H9 (cell line): ENCODE results near the gene EIF4E1B. TPM values are rescaled to one million over a fixed set of nuclear protein-coding genes. Genes with fewer than 3 reads are reported as not detected.

Experiments used
- DNase-seq: peaks from one replicate; pipeline ENCODE4 v3.0.0-alpha.2; 2017
- H2AFZ ChIP-seq: one replicate; pipeline ENCODE4 v1.6.1; 2013; ENCODE audit warnings: mild to moderate bottlenecking, low read length, control low read depth, moderate library complexity
- H2AK5ac ChIP-seq: 2 replicates; pipeline ENCODE4 v1.6.1; 2013; ENCODE audit warnings: low read length, control low read depth, mixed read lengths; ENCODE audit not compliant: insufficient read length
- H2BK120ac ChIP-seq: one replicate; pipeline ENCODE4 v1.6.1; 2013; ENCODE audit warnings: low read depth, mild to moderate bottlenecking, low read length, control low read depth, inconsistent platforms; ENCODE audit not compliant: poor library complexity, severe bottlenecking
- H2BK12ac ChIP-seq: 2 replicates; pipeline ENCODE4 v1.6.1; 2013; ENCODE audit warnings: low read length, control low read depth, mixed read lengths, low read depth; ENCODE audit not compliant: insufficient read length
- H2BK15ac ChIP-seq: 2 replicates; pipeline ENCODE4 v1.6.1; 2013; ENCODE audit warnings: low read depth, low read length, control low read depth
- H2BK20ac ChIP-seq: one replicate; pipeline ENCODE4 v1.6.1; 2013; ENCODE audit warnings: low read depth, mild to moderate bottlenecking, low read length, control low read depth, inconsistent platforms; ENCODE audit not compliant: poor library complexity, severe bottlenecking
- H2BK5ac ChIP-seq: 2 replicates; pipeline ENCODE4 v1.6.1; 2013; ENCODE audit warnings: low read length, control low read depth, mixed read lengths; ENCODE audit not compliant: insufficient read length
- H3K14ac ChIP-seq: 2 replicates; pipeline ENCODE4 v1.6.1; 2013; ENCODE audit warnings: low read length, control low read depth; ENCODE audit not compliant: insufficient read depth
- H3K18ac ChIP-seq: 2 replicates; pipeline ENCODE4 v1.6.1; 2013; ENCODE audit warnings: low read depth, mild to moderate bottlenecking, mixed read lengths, low read length, control low read depth; ENCODE audit not compliant: insufficient read length
- H3K23ac ChIP-seq: 2 replicates; pipeline ENCODE4 v1.6.1; 2013; ENCODE audit warnings: low read length, control low read depth, mixed read lengths, low read depth; ENCODE audit not compliant: insufficient read length
- H3K23me2 ChIP-seq: 2 replicates; pipeline ENCODE4 v1.6.1; 2013; ENCODE audit warnings: low read depth, mild to moderate bottlenecking, mixed read lengths, low read length, control low read depth; ENCODE audit not compliant: insufficient read length, poor library complexity, severe bottlenecking
- H3K27ac ChIP-seq: 2 replicates; pipeline ENCODE4 v1.5.1; 2013; ENCODE audit warnings: low read length, control low read depth, mixed read lengths, low read depth; ENCODE audit not compliant: insufficient read length
- H3K27me3 ChIP-seq: 2 replicates; pipeline ENCODE4 v1.6.1; 2013; ENCODE audit warnings: low read length, control low read depth, inconsistent platforms; ENCODE audit not compliant: insufficient read depth
- H3K4ac ChIP-seq: 2 replicates; pipeline ENCODE4 v1.6.1; 2013; ENCODE audit warnings: low read depth, mild to moderate bottlenecking, control low read depth, inconsistent platforms, low read length, moderate library complexity
- H3K4me1 ChIP-seq: 2 replicates; pipeline ENCODE4 v1.6.1; 2013; ENCODE audit warnings: low read length, control low read depth, inconsistent platforms; ENCODE audit not compliant: insufficient read depth
- H3K4me2 ChIP-seq: 2 replicates; pipeline ENCODE4 v1.6.1; 2013; ENCODE audit warnings: low read length, control low read depth, mixed read lengths; ENCODE audit not compliant: insufficient read length, insufficient read depth
- H3K56ac ChIP-seq: 2 replicates; pipeline ENCODE4 v1.6.1; 2013; ENCODE audit warnings: low read depth, mild to moderate bottlenecking, mixed read lengths, low read length, control low read depth; ENCODE audit not compliant: insufficient read length
- H3K79me1 ChIP-seq: 2 replicates; pipeline ENCODE4 v1.6.1; 2013; ENCODE audit warnings: low read depth, mild to moderate bottlenecking, moderate library complexity, low read length, control low read depth, inconsistent platforms; ENCODE audit not compliant: insufficient read depth, poor library complexity, severe bottlenecking
- H3K79me2 ChIP-seq: 2 replicates; pipeline ENCODE4 v1.6.1; 2013; ENCODE audit warnings: low read length, control low read depth, inconsistent platforms; ENCODE audit not compliant: insufficient read depth
- H3K9ac ChIP-seq: 2 replicates; pipeline ENCODE4 v1.6.1; 2013; ENCODE audit warnings: low read length, control low read depth, mixed read lengths; ENCODE audit not compliant: insufficient read length; ENCODE audit errors: extremely low read depth
- H3K9me3 ChIP-seq: one replicate; pipeline ENCODE4 v1.6.1; 2013; ENCODE audit warnings: low read depth, low read length, inconsistent platforms; ENCODE audit not compliant: control insufficient read depth
- H3T11ph ChIP-seq: one replicate; pipeline ENCODE4 v1.6.1; 2013; ENCODE audit warnings: mild to moderate bottlenecking, low read length, control low read depth, inconsistent platforms
- H4K20me1 ChIP-seq: one replicate; pipeline ENCODE4 v1.6.1; 2013; ENCODE audit not compliant: control insufficient read depth, insufficient read length, insufficient read depth
- H4K5ac ChIP-seq: 2 replicates; pipeline ENCODE4 v1.6.1; 2013; ENCODE audit warnings: low read depth, mild to moderate bottlenecking, mixed read lengths, low read length, control low read depth; ENCODE audit not compliant: insufficient read length
- H4K8ac ChIP-seq: replicated peaks from 2 replicates; pipeline ENCODE4 v1.6.1; 2013; ENCODE audit warnings: low read length, control low read depth, mixed read lengths, low read depth; ENCODE audit not compliant: insufficient read length
- H4K91ac ChIP-seq: 2 replicates; pipeline ENCODE4 v1.6.1; 2013; ENCODE audit warnings: low read depth, mild to moderate bottlenecking, moderate library complexity, mixed read lengths, low read length, control low read depth; ENCODE audit not compliant: insufficient read length
- H3K27ac Mint-ChIP-seq, 3 experiments: 2 replicates in 2 of 3; 3 replicates in 1 of 3; pipeline ENCODE4 v1.8.0; 2020 to 2021; ENCODE audit warnings: mixed read lengths in 3 of 3, mild to moderate bottlenecking in 1 of 3, moderate library complexity in 1 of 3
- H3K27me3 Mint-ChIP-seq: 2 replicates; pipeline ENCODE4 v1.8.0; 2021; ENCODE audit warnings: low read depth, mild to moderate bottlenecking, moderate library complexity, mixed read lengths
- H3K36me3 Mint-ChIP-seq, 3 experiments: 2 replicates in 2 of 3; 3 replicates in 1 of 3; pipeline ENCODE4 v1.8.0; 2020 to 2021; ENCODE audit warnings: low read depth in 3 of 3, mixed read lengths in 3 of 3; ENCODE audit not compliant: insufficient read depth in 1 of 3
- H3K4me1 Mint-ChIP-seq, 2 experiments: 2 replicates each; pipeline ENCODE4 v1.8.0; 2020; ENCODE audit warnings: mixed read lengths in 2 of 2
- H3K4me3 Mint-ChIP-seq, 2 experiments: 2 replicates in 1 of 2; 3 replicates in 1 of 2; pipeline ENCODE4 v1.8.0; 2020 to 2021; ENCODE audit warnings: mild to moderate bottlenecking in 2 of 2, mixed read lengths in 2 of 2, moderate library complexity in 1 of 2
- H3K9me3 Mint-ChIP-seq, 2 experiments: 2 replicates in 1 of 2; 3 replicates in 1 of 2; pipeline ENCODE4 v1.8.0; 2020; ENCODE audit warnings: mild to moderate bottlenecking in 2 of 2, mixed read lengths in 2 of 2, moderate library complexity in 1 of 2
- WGBS: extraction: QIAGEN DNeasy Blood & Tissue Kit; methylation state at CpG from one replicate; pipeline ENCODE4 v1.1.7; 2013; ENCODE audit warnings: missing lambda C conversion rate, low lambda C conversion rate, mixed read lengths; ENCODE audit not compliant: insufficient read length; ENCODE audit errors: extremely low coverage; 5-methylcytosine and 5-hydroxymethylcytosine counted together
- total RNA-seq: library from RNA; stranded (reverse); gene quantifications from 2 replicates; pipeline ENCODE4 v1.2.1, GENCODE V29; 2021
- TF ChIP-seq, protein P1 (sequence below): fragments of 200-600 bp; sonication (generic); conservative IDR thresholded peaks from 3 replicates; pipeline ENCODE4 v1.8.0; 2021; ENCODE audit warnings: antibody characterized with exemption, mild to moderate bottlenecking

EIF4E1B gene
- total RNA-seq, 1 experiment from 2014 or later: 1.3 TPM

DNA sequence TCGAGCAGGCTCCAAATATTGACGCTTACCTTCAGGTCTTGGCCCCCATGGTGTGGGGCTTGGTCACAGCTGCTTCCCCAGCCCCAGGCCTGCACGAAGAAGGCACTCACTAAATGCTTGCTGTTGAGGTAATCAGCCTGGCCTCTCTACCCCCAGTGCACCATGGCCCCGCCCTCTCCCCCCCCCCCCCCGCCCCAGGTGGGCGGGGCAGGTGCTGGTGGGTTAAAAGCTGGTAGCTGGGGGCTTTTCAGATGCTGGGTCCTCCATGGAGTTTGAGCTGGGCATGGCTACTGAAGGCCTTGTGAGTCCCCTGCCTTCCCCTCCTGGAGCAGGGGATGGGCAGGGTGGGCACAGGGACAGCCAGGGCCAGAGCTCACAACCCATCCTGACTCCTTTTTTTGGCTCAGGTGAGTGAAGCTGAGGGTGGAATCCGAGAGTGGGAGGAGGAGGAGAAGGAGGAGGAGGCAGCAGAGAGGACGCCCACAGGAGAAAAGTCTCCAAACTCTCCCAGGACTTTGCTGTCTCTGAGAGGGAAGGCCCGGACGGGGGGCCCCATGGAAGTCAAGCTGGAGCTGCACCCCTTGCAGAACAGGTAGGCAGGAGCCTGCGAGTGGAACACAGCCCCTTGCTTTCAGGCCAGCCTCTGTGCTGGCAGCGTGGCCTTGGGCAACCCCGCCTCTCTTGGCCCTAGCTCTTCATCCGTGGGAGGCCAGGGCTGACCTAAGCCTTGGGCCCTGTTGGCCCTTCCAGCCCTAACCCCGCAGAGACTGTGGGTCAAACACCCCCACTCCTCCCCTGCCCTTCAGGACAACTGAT is 12.4 kb downstream of the EIF4E1B start:
- Histone ChIP-seq H3K27me3 (no peaks in the 10 kb centered on the region), H3K23ac (no peak overlapping the region), H3K4ac (no peak overlapping the region), H2AK5ac (no peak overlapping the region), H4K20me1 (no peaks in the 10 kb centered on the region), H3K4me1 (no peaks in the 10 kb centered on the region; the same call in 1 of the 2 replicates), H3K9ac (no peak overlapping the region), H3K4me2 (no peak overlapping the region), H3K27ac (no peak overlapping the region), H3K23me2 (peaks cover 5% of the 10 kb centered on the region), H4K8ac (no peak overlapping the region), H2AFZ (no peak overlapping the region), H2BK12ac (no peak overlapping the region), H3K79me1 (no peaks in the 10 kb centered on the region), H3K14ac (no peak overlapping the region), H4K91ac (no peak overlapping the region), H2BK15ac (no peak overlapping the region), H2BK20ac (no peak overlapping the region), H3K9me3 (no peaks in the 10 kb centered on the region), H2BK120ac (no peak overlapping the region), H3K56ac (no peak overlapping the region), H3K79me2 (no peaks in the 10 kb centered on the region), H4K5ac (no peak overlapping the region), H3T11ph (no peak overlapping the region), H3K18ac (no peak overlapping the region), H2BK5ac (no peak overlapping the region)
- H3K9me3 Mint-ChIP-seq: peaks cover 0 to 3% of the 10 kb centered on the region in 2 experiments; a peak in 2 of 5 replicates
- peaks cover 41 to 61% of the 10 kb centered on the region in 2 experiments for H3K4me1 Mint-ChIP-seq
- DNase-seq: peak; percentile 59
- H3K4me3 Mint-ChIP-seq: peak overlapping the region in 1 of 2 experiments; percentile 53; a peak in 2 of 5 replicates
- peaks cover 11% of the 10 kb centered on the region for H3K27me3 Mint-ChIP-seq
- peaks cover 0 to 2% (median 0%) of the 10 kb centered on the region in 3 experiments; a peak in 1 of 7 replicates for H3K36me3 Mint-ChIP-seq
- H3K27ac Mint-ChIP-seq: no peak overlapping the region
- no CpG with 5 or more reads among the region's 15 CpGs for WGBS
- TF ChIP-seq, protein P1, sequence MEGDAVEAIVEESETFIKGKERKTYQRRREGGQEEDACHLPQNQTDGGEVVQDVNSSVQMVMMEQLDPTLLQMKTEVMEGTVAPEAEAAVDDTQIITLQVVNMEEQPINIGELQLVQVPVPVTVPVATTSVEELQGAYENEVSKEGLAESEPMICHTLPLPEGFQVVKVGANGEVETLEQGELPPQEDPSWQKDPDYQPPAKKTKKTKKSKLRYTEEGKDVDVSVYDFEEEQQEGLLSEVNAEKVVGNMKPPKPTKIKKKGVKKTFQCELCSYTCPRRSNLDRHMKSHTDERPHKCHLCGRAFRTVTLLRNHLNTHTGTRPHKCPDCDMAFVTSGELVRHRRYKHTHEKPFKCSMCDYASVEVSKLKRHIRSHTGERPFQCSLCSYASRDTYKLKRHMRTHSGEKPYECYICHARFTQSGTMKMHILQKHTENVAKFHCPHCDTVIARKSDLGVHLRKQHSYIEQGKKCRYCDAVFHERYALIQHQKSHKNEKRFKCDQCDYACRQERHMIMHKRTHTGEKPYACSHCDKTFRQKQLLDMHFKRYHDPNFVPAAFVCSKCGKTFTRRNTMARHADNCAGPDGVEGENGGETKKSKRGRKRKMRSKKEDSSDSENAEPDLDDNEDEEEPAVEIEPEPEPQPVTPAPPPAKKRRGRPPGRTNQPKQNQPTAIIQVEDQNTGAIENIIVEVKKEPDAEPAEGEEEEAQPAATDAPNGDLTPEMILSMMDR: no peak
